Liver (tissue), 9 donors: Measurements from ENCODE around the gene FSCB. TPM values are rescaled to one million over a fixed set of nuclear protein-coding genes. Genes with fewer than 3 reads are reported as not detected.

Experiments
- DNase-seq: peaks from one replicate; pipeline ENCODE4 v3.0.0-alpha.2; 2017; ENCODE audit warnings: low spot score
- H3K27ac ChIP-seq, 2 donors: one replicate each; pipeline ENCODE4 v1.7.0; 2013; ENCODE audit warnings: inconsistent platforms in 2 of 2, low read length in 2 of 2, control low read depth in 1 of 2, low read depth in 1 of 2, mild to moderate bottlenecking in 1 of 2
- H3K27me3 ChIP-seq, 4 donors: one replicate each; pipeline versions ENCODE4 v1.6.1 to v1.7.0; 2013; ENCODE audit warnings: low read length in 3 of 4, inconsistent platforms in 1 of 4, mild to moderate bottlenecking in 1 of 4, moderate library complexity in 1 of 4; ENCODE audit not compliant: control insufficient read depth in 4 of 4, insufficient read depth in 4 of 4
- H3K36me3 ChIP-seq, 4 donors: one replicate each; pipeline versions ENCODE4 v1.6.1 to v1.7.0; 2013; ENCODE audit warnings: low read length in 3 of 4, mild to moderate bottlenecking in 3 of 4, low read depth in 1 of 4, moderate library complexity in 1 of 4; ENCODE audit not compliant: control insufficient read depth in 4 of 4, insufficient read depth in 3 of 4
- H3K4me1 ChIP-seq, 4 donors: one replicate each; pipeline versions ENCODE4 v1.6.1 to v1.7.0; 2013; ENCODE audit warnings: low read length in 3 of 4, mild to moderate bottlenecking in 3 of 4, moderate library complexity in 1 of 4; ENCODE audit not compliant: control insufficient read depth in 4 of 4, insufficient read depth in 4 of 4
- H3K4me3 ChIP-seq, 3 donors: one replicate each; pipeline versions ENCODE4 v1.6.1 to v1.7.0; 2013; ENCODE audit warnings: low read length in 3 of 3, control low read depth in 1 of 3, low read depth in 1 of 3, mild to moderate bottlenecking in 1 of 3
- H3K9ac ChIP-seq, 2 donors: one replicate each; pipeline ENCODE4 v1.7.0; 2013; ENCODE audit warnings: low read length in 2 of 2, mild to moderate bottlenecking in 2 of 2, moderate library complexity in 2 of 2, control low read depth in 1 of 2, low read depth in 1 of 2
- H3K9me3 ChIP-seq, 4 donors: one replicate each; pipeline versions ENCODE4 v1.6.1 to v1.7.0; 2013; ENCODE audit warnings: low read length in 3 of 4; ENCODE audit not compliant: control insufficient read depth in 4 of 4
- EGR1 ChIP-seq, 2 donors: IDR thresholded peaks; 2 replicates each; pipeline ENCODE4 v1.6.1; 2016 to 2018; ENCODE audit warnings: antibody characterized with exemption in 2 of 2, low read depth in 2 of 2
- FOXA1 ChIP-seq: IDR thresholded peaks from 2 replicates; pipeline ENCODE4 v1.6.1; 2016; ENCODE audit warnings: antibody characterized with exemption
- FOXA2 ChIP-seq: IDR thresholded peaks from 2 replicates; pipeline ENCODE4 v1.6.1; 2016; ENCODE audit warnings: antibody characterized with exemption
- GABPA ChIP-seq, 2 donors: IDR thresholded peaks in 1 of 2; conservative IDR thresholded peaks in 1 of 2; 2 replicates each; pipeline ENCODE4 v1.6.1; 2016; ENCODE audit warnings: antibody characterized with exemption in 2 of 2, mild to moderate bottlenecking in 1 of 2, moderate library complexity in 1 of 2
- HNF4A ChIP-seq, 2 donors: conservative IDR thresholded peaks; 2 replicates each; pipeline ENCODE4 v1.6.1; 2016; ENCODE audit warnings: antibody characterized with exemption in 2 of 2, mild to moderate bottlenecking in 2 of 2
- HNF4G ChIP-seq: IDR thresholded peaks from 2 replicates; pipeline ENCODE4 v1.6.1; 2016; ENCODE audit warnings: antibody characterized with exemption
- JUND ChIP-seq, 2 donors: IDR thresholded peaks; 2 replicates each; pipeline ENCODE4 v1.6.1; 2016; ENCODE audit warnings: antibody characterized with exemption in 2 of 2
- NR2F2 ChIP-seq: IDR thresholded peaks from 2 replicates; pipeline ENCODE4 v1.6.1; 2016; ENCODE audit warnings: antibody characterized with exemption
- RAD21 ChIP-seq, 2 donors: IDR thresholded peaks; 2 replicates each; pipeline ENCODE4 v1.6.1; 2016; ENCODE audit warnings: antibody characterized with exemption in 2 of 2, mild to moderate bottlenecking in 2 of 2
- RXRA ChIP-seq, 2 donors: IDR thresholded peaks; 2 replicates each; pipeline ENCODE4 v1.6.1; 2017 to 2018; ENCODE audit warnings: antibody characterized with exemption in 2 of 2, mild to moderate bottlenecking in 1 of 2
- SP1 ChIP-seq: IDR thresholded peaks from 2 replicates; pipeline ENCODE4 v1.6.1; 2018; ENCODE audit warnings: antibody characterized with exemption, mild to moderate bottlenecking
- TAF1 ChIP-seq: conservative IDR thresholded peaks from 2 replicates; pipeline ENCODE4 v1.6.1; 2016; ENCODE audit warnings: antibody characterized with exemption, mild to moderate bottlenecking
- WGBS: extraction: QIAGEN DNeasy Blood & Tissue Kit; methylation state at CpG from one replicate; pipeline ENCODE4 v1.1.7; 2013; 5-methylcytosine and 5-hydroxymethylcytosine counted together
- polyA plus RNA-seq, 2 donors: library from polyadenylated mRNA; stranded (reverse) in 1 of 2; unstranded in 1 of 2; fragments of 200-250 nt in 1 of 2; fragments of >200 nt in 1 of 2; fragmentation: Nextera tagmentation in 1 of 2; extraction: Ambion mirVana in 1 of 2; gene quantifications; one replicate each; pipeline versions ENCODE4 v1.2.1 to v1.2.3, GENCODE V29; 2013 to 2015
- total RNA-seq, 2 donors: library from RNA; depleted of rRNA; stranded (reverse); fragments of >200 nt; gene quantifications; one replicate each; pipeline ENCODE4 v1.2.3, GENCODE V29; 2014
- TF ChIP-seq, protein P1 (sequence below): IDR thresholded peaks from 2 replicates; pipeline ENCODE4 v1.6.1; 2016; ENCODE audit warnings: antibody characterized with exemption
- TF ChIP-seq, protein P2 (sequence below): IDR thresholded peaks from 2 replicates; pipeline ENCODE4 v1.6.1; 2016; ENCODE audit warnings: antibody characterized with exemption
- TF ChIP-seq, protein P3 (sequence below): IDR thresholded peaks from 2 replicates; pipeline ENCODE4 v1.6.1; 2016; ENCODE audit warnings: antibody characterized with exemption, mild to moderate bottlenecking
- TF ChIP-seq, protein P4 (sequence below): IDR thresholded peaks from 2 replicates; pipeline ENCODE4 v1.6.1; 2016; ENCODE audit warnings: antibody characterized with exemption
- donor health status: healthy.
- donor health status: healthy.
- donor health status: healthy.
- donor health status: healthy.
- donor health status: healthy.

Gene FSCB
- total and polyA plus RNA-seq, 4 donors: not detected

DNA sequence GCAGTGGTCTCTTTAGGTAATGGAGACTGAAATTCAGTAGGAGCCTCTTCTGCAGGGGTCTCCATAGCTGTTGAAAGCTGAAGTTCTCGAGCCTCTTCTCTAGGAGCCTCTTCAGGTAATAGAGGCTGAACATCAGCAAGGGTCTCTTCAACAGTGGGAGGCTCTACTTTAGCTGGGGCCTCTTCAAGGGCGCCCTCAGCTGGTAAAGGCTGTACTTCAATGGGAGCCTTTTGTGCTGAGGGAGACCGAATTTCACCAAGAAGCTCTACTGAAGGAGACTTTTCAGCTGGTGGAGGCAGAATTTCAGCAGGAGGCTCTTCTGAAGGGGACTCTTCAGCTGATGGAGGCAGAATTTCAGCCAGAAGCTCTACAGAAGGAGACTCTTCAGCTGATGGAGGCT lies 1.5 kb downstream of the FSCB start:
- Histone ChIP-seq H3K4me1 (no peaks in the 10 kb centered on the region), H3K27ac (no peak overlapping the region), H3K27me3 (no peaks in the 10 kb centered on the region), H3K36me3 (no peaks in the 10 kb centered on the region), H3K9me3 (no peaks in the 10 kb centered on the region), H3K4me3 (no peak overlapping the region), H3K9ac (no peak overlapping the region)
- TF ChIP-seq FOXA1: no peak
- no peak for TF ChIP-seq FOXA2
- no peak for TF ChIP-seq RXRA (IDR thresholded peaks at IDR 0.05)
- no peak for DNase-seq
- WGBS: 60% methylated on average over 3 of the region's 3 CpGs

DNA sequence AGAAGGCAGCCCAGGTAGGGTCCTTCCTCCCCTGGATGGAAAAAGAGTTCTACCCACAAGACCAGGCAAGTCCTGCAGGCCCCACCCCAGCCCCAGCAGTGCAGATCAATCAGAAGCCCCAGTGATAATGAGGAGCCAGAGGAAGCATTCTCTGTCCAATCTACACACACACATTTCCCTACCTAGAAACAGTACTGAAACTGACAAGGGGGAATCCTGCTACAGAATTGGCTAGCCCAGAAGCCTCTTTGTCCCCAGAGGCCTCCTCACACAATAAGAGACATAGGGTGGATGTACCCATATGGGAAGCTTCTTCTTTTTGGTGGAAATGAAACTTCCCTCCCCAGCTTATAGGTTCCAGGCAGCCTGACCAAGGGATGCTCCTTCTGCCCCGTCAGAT lies 9.9 kb downstream of the FSCB start:
- H3K4me3 ChIP-seq: no peak overlapping the region
- no peaks in the 10 kb centered on the region for H3K4me1 ChIP-seq
- no peak overlapping the region for H3K27ac ChIP-seq
- no peaks in the 10 kb centered on the region for H3K9me3 ChIP-seq
- H3K27me3 ChIP-seq: no peaks in the 10 kb centered on the region
- no peak overlapping the region for H3K9ac ChIP-seq
- no peaks in the 10 kb centered on the region for H3K36me3 ChIP-seq
- no peak for DNase-seq
- TF ChIP-seq RXRA (IDR thresholded peaks at IDR 0.05): no peak
- no peak for TF ChIP-seq TAF1
- no peak for TF ChIP-seq NR2F2
- no peak for TF ChIP-seq HNF4A (conservative IDR thresholded peaks at IDR 0.05)
- no peak for TF ChIP-seq EGR1 (IDR thresholded peaks at IDR 0.05; ENCODE audit: low read depth in 2 of 2)
- TF ChIP-seq HNF4G: no peak
- TF ChIP-seq, protein P1, sequence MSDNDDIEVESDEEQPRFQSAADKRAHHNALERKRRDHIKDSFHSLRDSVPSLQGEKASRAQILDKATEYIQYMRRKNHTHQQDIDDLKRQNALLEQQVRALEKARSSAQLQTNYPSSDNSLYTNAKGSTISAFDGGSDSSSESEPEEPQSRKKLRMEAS: no peak
- TF ChIP-seq, protein P2, sequence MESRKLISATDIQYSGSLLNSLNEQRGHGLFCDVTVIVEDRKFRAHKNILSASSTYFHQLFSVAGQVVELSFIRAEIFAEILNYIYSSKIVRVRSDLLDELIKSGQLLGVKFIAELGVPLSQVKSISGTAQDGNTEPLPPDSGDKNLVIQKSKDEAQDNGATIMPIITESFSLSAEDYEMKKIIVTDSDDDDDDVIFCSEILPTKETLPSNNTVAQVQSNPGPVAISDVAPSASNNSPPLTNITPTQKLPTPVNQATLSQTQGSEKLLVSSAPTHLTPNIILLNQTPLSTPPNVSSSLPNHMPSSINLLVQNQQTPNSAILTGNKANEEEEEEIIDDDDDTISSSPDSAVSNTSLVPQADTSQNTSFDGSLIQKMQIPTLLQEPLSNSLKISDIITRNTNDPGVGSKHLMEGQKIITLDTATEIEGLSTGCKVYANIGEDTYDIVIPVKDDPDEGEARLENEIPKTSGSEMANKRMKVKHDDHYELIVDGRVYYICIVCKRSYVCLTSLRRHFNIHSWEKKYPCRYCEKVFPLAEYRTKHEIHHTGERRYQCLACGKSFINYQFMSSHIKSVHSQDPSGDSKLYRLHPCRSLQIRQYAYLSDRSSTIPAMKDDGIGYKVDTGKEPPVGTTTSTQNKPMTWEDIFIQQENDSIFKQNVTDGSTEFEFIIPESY: no peak
- WGBS: 69% methylated on average over 1 of the region's 1 CpG

DNA sequence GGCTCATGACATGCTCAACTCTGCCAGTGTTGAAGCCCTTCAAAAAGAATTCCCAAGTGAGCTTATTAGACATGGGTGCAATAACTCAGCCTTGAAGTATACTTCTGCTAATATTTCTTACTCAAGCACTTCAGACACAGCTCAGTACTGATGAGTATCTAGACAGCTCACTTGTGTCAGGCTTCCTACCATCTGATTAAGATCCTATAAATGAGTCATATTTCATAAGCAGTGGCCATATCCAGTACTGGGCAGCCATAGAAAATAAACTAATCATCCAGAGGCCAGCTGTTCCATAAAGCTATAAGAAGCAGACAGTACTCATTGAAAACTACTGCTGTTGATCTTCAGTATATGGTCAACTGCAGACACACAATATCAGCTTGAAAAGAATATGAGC lies 12.9 kb downstream of the FSCB start:
- Histone ChIP-seq H3K4me3 (no peak overlapping the region), H3K27ac (no peak overlapping the region), H3K9ac (no peak overlapping the region), H3K4me1 (no peaks in the 10 kb centered on the region), H3K9me3 (no peaks in the 10 kb centered on the region), H3K36me3 (no peaks in the 10 kb centered on the region), H3K27me3 (no peaks in the 10 kb centered on the region)
- TF ChIP-seq, protein P1: no peak
- TF ChIP-seq HNF4A (conservative IDR thresholded peaks at IDR 0.05): no peak
- TF ChIP-seq, protein P3, sequence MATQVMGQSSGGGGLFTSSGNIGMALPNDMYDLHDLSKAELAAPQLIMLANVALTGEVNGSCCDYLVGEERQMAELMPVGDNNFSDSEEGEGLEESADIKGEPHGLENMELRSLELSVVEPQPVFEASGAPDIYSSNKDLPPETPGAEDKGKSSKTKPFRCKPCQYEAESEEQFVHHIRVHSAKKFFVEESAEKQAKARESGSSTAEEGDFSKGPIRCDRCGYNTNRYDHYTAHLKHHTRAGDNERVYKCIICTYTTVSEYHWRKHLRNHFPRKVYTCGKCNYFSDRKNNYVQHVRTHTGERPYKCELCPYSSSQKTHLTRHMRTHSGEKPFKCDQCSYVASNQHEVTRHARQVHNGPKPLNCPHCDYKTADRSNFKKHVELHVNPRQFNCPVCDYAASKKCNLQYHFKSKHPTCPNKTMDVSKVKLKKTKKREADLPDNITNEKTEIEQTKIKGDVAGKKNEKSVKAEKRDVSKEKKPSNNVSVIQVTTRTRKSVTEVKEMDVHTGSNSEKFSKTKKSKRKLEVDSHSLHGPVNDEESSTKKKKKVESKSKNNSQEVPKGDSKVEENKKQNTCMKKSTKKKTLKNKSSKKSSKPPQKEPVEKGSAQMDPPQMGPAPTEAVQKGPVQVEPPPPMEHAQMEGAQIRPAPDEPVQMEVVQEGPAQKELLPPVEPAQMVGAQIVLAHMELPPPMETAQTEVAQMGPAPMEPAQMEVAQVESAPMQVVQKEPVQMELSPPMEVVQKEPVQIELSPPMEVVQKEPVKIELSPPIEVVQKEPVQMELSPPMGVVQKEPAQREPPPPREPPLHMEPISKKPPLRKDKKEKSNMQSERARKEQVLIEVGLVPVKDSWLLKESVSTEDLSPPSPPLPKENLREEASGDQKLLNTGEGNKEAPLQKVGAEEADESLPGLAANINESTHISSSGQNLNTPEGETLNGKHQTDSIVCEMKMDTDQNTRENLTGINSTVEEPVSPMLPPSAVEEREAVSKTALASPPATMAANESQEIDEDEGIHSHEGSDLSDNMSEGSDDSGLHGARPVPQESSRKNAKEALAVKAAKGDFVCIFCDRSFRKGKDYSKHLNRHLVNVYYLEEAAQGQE: no peak
- TF ChIP-seq, protein P2: no peak
- no peak for TF ChIP-seq GABPA (IDR thresholded peaks at IDR 0.05 in 1 of 2, conservative IDR thresholded peaks at IDR 0.05 in 1 of 2)
- TF ChIP-seq HNF4G: no peak
- TF ChIP-seq, protein P4, sequence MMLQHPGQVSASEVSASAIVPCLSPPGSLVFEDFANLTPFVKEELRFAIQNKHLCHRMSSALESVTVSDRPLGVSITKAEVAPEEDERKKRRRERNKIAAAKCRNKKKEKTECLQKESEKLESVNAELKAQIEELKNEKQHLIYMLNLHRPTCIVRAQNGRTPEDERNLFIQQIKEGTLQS: no peak
- no peak for TF ChIP-seq EGR1 (IDR thresholded peaks at IDR 0.05; ENCODE audit: low read depth in 2 of 2)
- no peak for TF ChIP-seq NR2F2
- TF ChIP-seq SP1: no peak
- TF ChIP-seq RAD21 (IDR thresholded peaks at IDR 0.05): no peak
- TF ChIP-seq RXRA (IDR thresholded peaks at IDR 0.05): no peak
- no peak for TF ChIP-seq JUND (IDR thresholded peaks at IDR 0.05)
- TF ChIP-seq FOXA2: no peak
- DNase-seq: no peak
